ENCODE measurements around the gene ADAMTS15. TPM values are rescaled to one million over a fixed set of nuclear protein-coding genes. Genes with fewer than 3 reads are reported as not detected.

Gene ADAMTS15
- total RNA-seq, 4 donors from 2014 or later = 6.6 to 11.4 (median 10.3) TPM

DNA sequence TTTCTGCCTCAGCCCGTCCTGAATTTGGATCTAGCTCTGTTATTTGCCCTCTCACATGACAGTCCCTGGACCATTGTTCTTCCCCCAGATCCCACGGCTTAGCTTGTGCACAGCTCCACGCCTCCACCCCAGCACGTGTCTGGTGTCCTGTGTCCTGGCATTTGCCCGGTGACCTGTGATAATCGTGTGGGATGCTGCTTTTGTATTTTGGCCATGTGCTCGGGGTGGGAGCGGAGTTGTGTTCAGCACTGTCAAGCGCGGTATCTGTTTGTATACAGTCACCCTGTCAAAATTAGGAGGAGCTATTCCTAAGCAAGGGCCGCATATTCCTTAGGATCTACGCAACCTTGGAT lies 31.9 kb upstream of the ADAMTS15 start:
- Histone ChIP-seq H3K9me3 (no peaks in the 10 kb centered on the region), H3K27me3 (no peaks in the 10 kb centered on the region), H3K4me1 (peaks cover 12 to 59% (median 47%) of the 10 kb centered on the region in 4 donors), H3K4me3 (no peak overlapping the region), H3K36me3 (peaks cover 0 to 12% (median 6%) of the 10 kb centered on the region in 4 donors), H3K27ac (replicated peaks in 1 of 4) (no peak overlapping the region)
- 76% methylated on average over 12 of the region's 12 CpGs for WGBS
- intact Hi-C loops (cut with DNase I) = no loop called here
- TF ChIP-seq EP300 (IDR thresholded peaks at IDR 0.05) = no peak
- TF ChIP-seq, protein P1, sequence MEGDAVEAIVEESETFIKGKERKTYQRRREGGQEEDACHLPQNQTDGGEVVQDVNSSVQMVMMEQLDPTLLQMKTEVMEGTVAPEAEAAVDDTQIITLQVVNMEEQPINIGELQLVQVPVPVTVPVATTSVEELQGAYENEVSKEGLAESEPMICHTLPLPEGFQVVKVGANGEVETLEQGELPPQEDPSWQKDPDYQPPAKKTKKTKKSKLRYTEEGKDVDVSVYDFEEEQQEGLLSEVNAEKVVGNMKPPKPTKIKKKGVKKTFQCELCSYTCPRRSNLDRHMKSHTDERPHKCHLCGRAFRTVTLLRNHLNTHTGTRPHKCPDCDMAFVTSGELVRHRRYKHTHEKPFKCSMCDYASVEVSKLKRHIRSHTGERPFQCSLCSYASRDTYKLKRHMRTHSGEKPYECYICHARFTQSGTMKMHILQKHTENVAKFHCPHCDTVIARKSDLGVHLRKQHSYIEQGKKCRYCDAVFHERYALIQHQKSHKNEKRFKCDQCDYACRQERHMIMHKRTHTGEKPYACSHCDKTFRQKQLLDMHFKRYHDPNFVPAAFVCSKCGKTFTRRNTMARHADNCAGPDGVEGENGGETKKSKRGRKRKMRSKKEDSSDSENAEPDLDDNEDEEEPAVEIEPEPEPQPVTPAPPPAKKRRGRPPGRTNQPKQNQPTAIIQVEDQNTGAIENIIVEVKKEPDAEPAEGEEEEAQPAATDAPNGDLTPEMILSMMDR (IDR thresholded peaks at IDR 0.05) = no peak
- no peak for TF ChIP-seq POLR2A (IDR thresholded peaks at IDR 0.05; ENCODE audit: low read depth)
- TF ChIP-seq POLR2AphosphoS5 (IDR thresholded peaks at IDR 0.05) = no peak
- no peak for DNase-seq (ENCODE audit: extremely low spot score)

DNA sequence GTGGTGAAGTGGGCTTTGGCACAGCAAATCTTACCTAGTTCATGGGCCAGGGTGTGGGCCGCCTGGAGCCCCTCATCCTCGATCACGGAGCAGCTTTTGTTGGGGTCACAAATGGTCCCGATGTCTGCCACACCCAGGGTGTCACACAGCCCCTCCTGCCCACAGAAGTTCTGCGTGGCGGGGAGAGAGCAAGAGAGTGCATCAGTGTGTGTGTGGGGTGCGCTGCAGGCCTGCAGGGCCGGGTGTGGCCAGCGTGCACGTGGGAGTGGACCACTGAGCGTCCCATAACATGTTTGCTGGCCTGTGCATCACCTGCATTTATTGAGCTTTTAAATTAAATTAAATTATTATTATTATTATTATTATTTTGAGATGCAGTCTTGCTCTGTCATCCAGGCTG lies 31.5 kb upstream of the ADAMTS15 start:
- H3K4me1 ChIP-seq = peaks cover 12 to 63% (median 50%) of the 10 kb centered on the region in 4 donors
- 100% methylated on average over 8 of the region's 11 CpGs for WGBS
- intact Hi-C loops (cut with DNase I) = no loop called here
- DNase-seq (ENCODE audit: extremely low spot score) = no peak
- TF ChIP-seq, protein P1 (IDR thresholded peaks at IDR 0.05) = no peak
- no peak for TF ChIP-seq POLR2A (IDR thresholded peaks at IDR 0.05; ENCODE audit: low read depth)
- TF ChIP-seq POLR2AphosphoS5 (IDR thresholded peaks at IDR 0.05) = no peak
- TF ChIP-seq EP300 (IDR thresholded peaks at IDR 0.05) = no peak
- H3K4me3 ChIP-seq = no peak overlapping the region
- H3K27ac ChIP-seq (replicated peaks in 1 of 4) = no peak overlapping the region
- no peaks in the 10 kb centered on the region for H3K9me3 ChIP-seq
- H3K27me3 ChIP-seq = no peaks in the 10 kb centered on the region
- H3K36me3 ChIP-seq = peaks cover 0 to 12% (median 6%) of the 10 kb centered on the region in 4 donors

DNA sequence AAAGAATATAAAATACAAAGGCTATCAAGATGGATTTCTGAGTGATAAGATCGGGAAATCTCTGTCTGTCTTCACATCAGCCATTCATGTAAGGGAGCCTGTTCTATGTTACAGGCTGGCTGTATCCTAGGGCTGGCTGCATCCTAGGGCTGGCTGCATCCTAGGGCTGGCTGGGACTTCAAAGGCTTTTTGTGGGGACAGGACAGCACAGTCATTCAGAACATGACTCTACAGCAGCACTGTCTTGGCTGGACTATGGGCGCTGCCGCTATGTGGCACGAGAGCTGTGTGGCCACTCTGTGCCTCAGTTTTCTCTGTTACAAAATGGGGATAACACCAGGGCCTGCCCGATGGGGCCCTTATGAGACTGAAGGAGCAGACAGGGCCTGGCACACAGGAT lies 30.2 kb upstream of the ADAMTS15 start:
- Histone ChIP-seq H3K9me3 (no peaks in the 10 kb centered on the region), H3K4me3 (no peak overlapping the region), H3K27ac (replicated peaks in 1 of 4) (peak overlapping the region; percentile 75 to 80 (median 76)), H3K4me1 (peaks cover 12 to 58% (median 47%) of the 10 kb centered on the region in 4 donors), H3K36me3 (peaks cover 0 to 12% (median 6%) of the 10 kb centered on the region in 4 donors), H3K27me3 (no peaks in the 10 kb centered on the region)
- no peak for TF ChIP-seq POLR2AphosphoS5 (IDR thresholded peaks at IDR 0.05)
- WGBS = 71% methylated on average over 2 of the region's 5 CpGs
- intact Hi-C loops (cut with DNase I) = no loop called here
- no peak for DNase-seq (ENCODE audit: extremely low spot score)

DNA sequence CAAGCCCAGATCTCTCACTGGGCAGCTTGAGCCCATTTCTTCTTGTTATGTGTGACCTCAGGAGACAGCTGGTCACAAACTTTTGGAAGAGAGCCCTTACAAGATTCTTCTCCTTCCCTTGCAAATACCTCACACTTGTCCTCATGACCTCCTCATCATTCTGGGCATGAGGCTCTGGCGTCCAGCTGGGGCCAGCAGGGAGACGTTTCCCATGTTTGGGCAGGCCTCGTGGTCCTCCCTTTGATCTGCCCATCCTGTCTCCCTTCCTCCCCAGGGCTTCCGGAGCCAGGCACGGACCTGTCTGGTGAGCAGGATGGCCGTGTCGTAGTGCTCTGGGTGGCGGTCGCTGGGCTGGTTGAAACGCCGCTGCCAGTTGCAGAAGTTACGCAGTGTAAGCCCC lies 29.7 kb upstream of the ADAMTS15 start:
- intact Hi-C loops (cut with DNase I) = no loop called here
- H3K36me3 ChIP-seq = peaks cover 0 to 12% (median 6%) of the 10 kb centered on the region in 4 donors
- no peak overlapping the region for H3K4me3 ChIP-seq
- TF ChIP-seq, protein P1 (IDR thresholded peaks at IDR 0.05) = no peak
- TF ChIP-seq POLR2AphosphoS5 (IDR thresholded peaks at IDR 0.05) (peak; percentile 76 to 84), POLR2A (IDR thresholded peaks at IDR 0.05; ENCODE audit: low read depth) (no peak), EP300 (IDR thresholded peaks at IDR 0.05) (no peak)
- no peaks in the 10 kb centered on the region for H3K27me3 ChIP-seq
- peaks cover 12 to 52% (median 44%) of the 10 kb centered on the region in 4 donors for H3K4me1 ChIP-seq
- peak overlapping the region; percentile 75 to 80 (median 76) for H3K27ac ChIP-seq (replicated peaks in 1 of 4)
- no peak for DNase-seq (ENCODE audit: extremely low spot score)
- no peaks in the 10 kb centered on the region for H3K9me3 ChIP-seq
- WGBS = 60% methylated on average over 12 of the region's 12 CpGs

DNA sequence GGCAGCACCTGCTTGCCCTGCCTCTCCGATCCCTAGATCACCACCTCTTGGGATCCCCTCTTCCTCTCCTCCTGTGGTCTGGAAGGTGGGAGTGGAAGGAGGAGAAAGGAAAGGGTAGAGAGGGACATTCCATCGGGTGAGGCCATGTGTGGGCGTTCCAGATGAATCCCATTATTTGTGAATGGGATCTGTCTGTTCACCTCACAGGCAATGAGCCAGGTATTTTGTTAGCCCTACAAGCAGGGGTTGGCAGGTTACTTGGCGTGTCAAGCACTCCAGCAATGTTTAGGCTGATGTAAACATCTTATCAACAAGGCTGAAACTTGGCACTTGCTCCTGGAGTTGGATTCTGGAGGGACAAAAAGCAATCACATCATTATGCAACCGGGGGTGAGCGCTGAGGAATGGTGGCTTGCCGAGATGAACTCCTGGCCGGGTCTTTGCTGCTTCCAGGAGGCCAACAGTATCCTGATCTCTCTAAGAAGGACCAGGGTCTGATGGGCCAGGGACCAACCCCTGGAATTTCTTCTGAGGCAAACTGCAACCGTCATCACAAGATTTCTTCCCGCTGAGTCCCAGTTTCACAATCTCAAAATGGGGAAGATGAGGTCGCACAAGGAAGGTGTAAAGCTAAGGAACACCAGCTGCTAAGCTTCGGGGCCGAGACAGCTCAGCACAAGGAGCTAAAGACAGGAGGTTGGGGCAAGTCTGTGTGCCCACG lies 27.8 kb upstream of the ADAMTS15 start:
- DNase-seq (ENCODE audit: extremely low spot score) = peak; percentile 93
- Histone ChIP-seq H3K9me3 (no peaks in the 10 kb centered on the region), H3K4me1 (peaks cover 12 to 44% (median 42%) of the 10 kb centered on the region in 4 donors), H3K36me3 (peaks cover 0 to 9% (median 4%) of the 10 kb centered on the region in 4 donors), H3K4me3 (no peak overlapping the region), H3K27me3 (no peaks in the 10 kb centered on the region), H3K27ac (replicated peaks in 1 of 4) (peak overlapping the region; percentile 57 to 80 (median 76))
- peak; percentile 70 to 75 for TF ChIP-seq POLR2AphosphoS5 (IDR thresholded peaks at IDR 0.05)
- TF ChIP-seq, protein P1 (IDR thresholded peaks at IDR 0.05) = no peak
- intact Hi-C loops (cut with DNase I) = loop anchor here (10.0 kb wide), 1 partner anchor 106 kb away; the partner anchor contains the start of gene ZBTB44
- 46% methylated on average over 13 of the region's 14 CpGs for WGBS
